Gastroesophageal sphincter (tissue), 4 donors: ENCODE data around the gene GPR173. TPM values are rescaled to one million over a fixed set of nuclear protein-coding genes. Genes with fewer than 3 reads are reported as not detected.

Experiments used
- ATAC-seq: fragments of 150-250 bp; one replicate; pipeline ENCODE4 v1.9.1; 2016; ENCODE audit warnings: mild to moderate bottlenecking, moderate library complexity
- H3K27ac ChIP-seq, 4 donors: fragments of 200-600 bp; sonication (generic) in 3 of 4; 1 replicate in 3 of 4; 2 replicates in 1 of 4; pipeline ENCODE4 v1.5.1; 2016 to 2019
- H3K27me3 ChIP-seq: fragments of 200-600 bp; sonication (generic); one replicate; pipeline ENCODE4 v1.5.1; 2019
- H3K36me3 ChIP-seq, 2 donors: fragments of 200-600 bp; sonication (generic); one replicate each; pipeline ENCODE4 v1.5.1; 2019; ENCODE audit warnings: control low read depth in 1 of 2
- H3K4me1 ChIP-seq, 3 donors: fragments of 200-600 bp; sonication (generic); 1 replicate in 2 of 3; 2 replicates in 1 of 3; pipeline ENCODE4 v1.5.1; 2016 to 2019; ENCODE audit warnings: control low read depth in 2 of 3
- H3K4me3 ChIP-seq, 2 donors: fragments of 200-600 bp; sonication (generic); one replicate each; pipeline ENCODE4 v1.5.1; 2019; ENCODE audit warnings: mild to moderate bottlenecking in 1 of 2, moderate library complexity in 1 of 2
- H3K9me3 ChIP-seq, 3 donors: fragments of 200-600 bp; sonication (generic); one replicate each; pipeline ENCODE4 v1.5.1; 2017 to 2019; ENCODE audit warnings: control low read depth in 2 of 3
- EP300 ChIP-seq: sonication (generic); formaldehyde crosslinking; IDR thresholded peaks from one replicate; pipeline ENCODE4 v1.6.1; 2017; ENCODE audit warnings: antibody characterized with exemption, mild to moderate bottlenecking
- POLR2A ChIP-seq, 2 donors: fragments of 450-650 bp; IDR thresholded peaks; one replicate each; pipeline ENCODE4 v1.6.1; 2017; ENCODE audit warnings: antibody characterized with exemption in 2 of 2, mild to moderate bottlenecking in 2 of 2, moderate library complexity in 1 of 2
- POLR2AphosphoS5 ChIP-seq: sonication (generic); formaldehyde crosslinking; IDR thresholded peaks from one replicate; pipeline ENCODE4 v1.6.1; 2017; ENCODE audit warnings: antibody characterized with exemption
- WGBS, 2 donors: methylation state at CpG; one replicate each; pipeline ENCODE4 v1.1.5; 2018; ENCODE audit warnings: low coverage in 1 of 2; 5-methylcytosine and 5-hydroxymethylcytosine counted together
- total RNA-seq, 4 donors: library from RNA; depleted of rRNA; stranded (reverse); fragments of >200 nt; gene quantifications; one replicate each; pipeline ENCODE4 v1.1.0, GENCODE V29; 2016
- TF ChIP-seq, protein P1 (sequence below), 4 experiments: fragments of 200-600 bp in 2 of 4; fragments of 450-650 bp in 2 of 4; sonication (generic) in 1 of 4; IDR thresholded peaks; one replicate each; pipeline ENCODE4 v1.5.1; 2017 to 2019; ENCODE audit warnings: antibody characterized with exemption in 4 of 4, mild to moderate bottlenecking in 2 of 4, moderate library complexity in 2 of 4

The GPR173 gene
- total RNA-seq, 4 donors from 2014 or later, result 0.67 to 2.5 (median 0.99) TPM

DNA sequence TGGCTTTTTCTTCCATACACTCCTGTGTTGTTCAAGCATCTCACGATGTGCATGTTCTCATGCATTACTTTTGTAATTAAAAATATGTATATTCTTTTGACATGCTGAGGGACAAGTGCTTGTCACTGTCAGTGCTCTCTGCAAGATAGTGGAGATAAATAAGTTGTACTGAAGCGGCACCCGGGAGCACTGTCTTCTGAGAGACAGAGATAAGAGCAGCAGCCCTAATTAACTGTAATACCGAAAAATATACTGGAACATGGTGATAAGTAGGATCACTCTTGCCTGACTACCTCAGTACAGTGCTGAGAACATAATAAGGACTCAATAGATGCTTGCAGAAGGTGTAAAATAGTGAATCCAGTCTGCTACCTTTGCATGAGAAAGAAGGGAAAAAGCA lies 9.4 kb upstream of the GPR173 start:
- Histone ChIP-seq H3K9me3 (no peaks in the 10 kb centered on the region), H3K27me3 (peaks cover 3% of the 10 kb centered on the region), H3K36me3 (no peaks in the 10 kb centered on the region), H3K4me3 (no peak overlapping the region), H3K27ac (no peak overlapping the region), H3K4me1 (no peaks in the 10 kb centered on the region)
- TF ChIP-seq EP300, result no peak
- TF ChIP-seq, protein P1, sequence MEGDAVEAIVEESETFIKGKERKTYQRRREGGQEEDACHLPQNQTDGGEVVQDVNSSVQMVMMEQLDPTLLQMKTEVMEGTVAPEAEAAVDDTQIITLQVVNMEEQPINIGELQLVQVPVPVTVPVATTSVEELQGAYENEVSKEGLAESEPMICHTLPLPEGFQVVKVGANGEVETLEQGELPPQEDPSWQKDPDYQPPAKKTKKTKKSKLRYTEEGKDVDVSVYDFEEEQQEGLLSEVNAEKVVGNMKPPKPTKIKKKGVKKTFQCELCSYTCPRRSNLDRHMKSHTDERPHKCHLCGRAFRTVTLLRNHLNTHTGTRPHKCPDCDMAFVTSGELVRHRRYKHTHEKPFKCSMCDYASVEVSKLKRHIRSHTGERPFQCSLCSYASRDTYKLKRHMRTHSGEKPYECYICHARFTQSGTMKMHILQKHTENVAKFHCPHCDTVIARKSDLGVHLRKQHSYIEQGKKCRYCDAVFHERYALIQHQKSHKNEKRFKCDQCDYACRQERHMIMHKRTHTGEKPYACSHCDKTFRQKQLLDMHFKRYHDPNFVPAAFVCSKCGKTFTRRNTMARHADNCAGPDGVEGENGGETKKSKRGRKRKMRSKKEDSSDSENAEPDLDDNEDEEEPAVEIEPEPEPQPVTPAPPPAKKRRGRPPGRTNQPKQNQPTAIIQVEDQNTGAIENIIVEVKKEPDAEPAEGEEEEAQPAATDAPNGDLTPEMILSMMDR (IDR thresholded peaks at IDR 0.05), result no peak
- TF ChIP-seq POLR2AphosphoS5, result no peak
- TF ChIP-seq POLR2A (IDR thresholded peaks at IDR 0.05), result no peak
- ATAC-seq, result no peak
- 39 to 75% methylated on average over 2 to 4 of the region's 4 CpGs for WGBS, 2 donors

DNA sequence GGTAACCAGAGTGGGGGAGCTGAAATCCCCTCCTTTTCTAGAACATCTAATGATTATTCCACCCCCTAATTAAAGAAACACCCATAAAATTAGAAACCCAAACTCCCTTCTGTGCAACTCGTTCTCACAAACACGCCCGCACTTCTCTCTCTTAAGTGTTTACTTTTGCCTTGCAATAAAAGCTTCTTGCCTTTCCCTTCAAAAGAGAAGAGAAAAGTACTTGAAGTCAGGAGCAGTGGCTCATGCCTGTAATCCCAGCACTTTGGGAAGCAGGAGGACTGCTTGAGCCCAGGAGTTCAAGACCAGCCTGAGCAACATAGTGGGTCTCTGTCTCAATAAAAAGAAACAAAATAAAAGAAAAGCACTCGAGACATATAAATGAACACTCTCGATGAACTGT lies 3.6 kb upstream of the GPR173 start:
- no peaks in the 10 kb centered on the region for H3K9me3 ChIP-seq
- no peak overlapping the region for H3K4me3 ChIP-seq
- 74% methylated on average over 4 to 5 of the region's 5 CpGs for WGBS, 2 donors
- TF ChIP-seq, protein P1 (IDR thresholded peaks at IDR 0.05), result no peak
- TF ChIP-seq EP300 (no peak), POLR2AphosphoS5 (no peak)
- H3K27me3 ChIP-seq, result no peaks in the 10 kb centered on the region
- H3K27ac ChIP-seq, result no peak overlapping the region
- no peaks in the 10 kb centered on the region for H3K36me3 ChIP-seq
- no peak for ATAC-seq
- peaks cover 0 to 18% (median 0%) of the 10 kb centered on the region in 3 donors for H3K4me1 ChIP-seq

DNA sequence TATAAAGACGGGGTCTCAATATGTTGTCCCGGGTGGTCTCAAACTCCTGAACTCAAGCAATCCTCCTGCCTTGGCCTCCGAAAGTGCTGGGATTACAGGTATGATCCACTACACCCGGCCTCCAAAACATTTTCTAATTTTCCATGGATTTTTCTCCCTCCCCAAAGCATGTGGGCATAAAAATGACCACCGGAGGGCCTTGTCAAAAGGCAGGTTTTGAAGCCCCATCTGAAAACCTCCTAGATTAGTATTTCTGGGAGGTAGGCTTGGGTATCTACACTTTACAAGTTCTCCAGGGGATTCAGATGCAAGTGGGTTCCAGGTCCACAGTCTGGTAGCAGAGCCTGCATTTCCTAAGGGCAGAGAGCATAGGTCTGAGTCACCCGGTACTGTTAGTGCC lies 1.4 kb upstream of the GPR173 start:
- Histone ChIP-seq H3K9me3 (no peaks in the 10 kb centered on the region), H3K4me3 (no peak overlapping the region), H3K36me3 (no peaks in the 10 kb centered on the region), H3K4me1 (peaks cover 0 to 30% (median 0%) of the 10 kb centered on the region in 3 donors), H3K27me3 (no peaks in the 10 kb centered on the region), H3K27ac (no peak overlapping the region)
- WGBS, 2 donors, result 60 to 86% methylated on average over 1 to 6 of the region's 6 CpGs
- no peak for TF ChIP-seq POLR2A (IDR thresholded peaks at IDR 0.05)
- TF ChIP-seq POLR2AphosphoS5, result no peak
- TF ChIP-seq, protein P1 (IDR thresholded peaks at IDR 0.05), result no peak
- TF ChIP-seq EP300, result no peak
- ATAC-seq, result no peak

DNA sequence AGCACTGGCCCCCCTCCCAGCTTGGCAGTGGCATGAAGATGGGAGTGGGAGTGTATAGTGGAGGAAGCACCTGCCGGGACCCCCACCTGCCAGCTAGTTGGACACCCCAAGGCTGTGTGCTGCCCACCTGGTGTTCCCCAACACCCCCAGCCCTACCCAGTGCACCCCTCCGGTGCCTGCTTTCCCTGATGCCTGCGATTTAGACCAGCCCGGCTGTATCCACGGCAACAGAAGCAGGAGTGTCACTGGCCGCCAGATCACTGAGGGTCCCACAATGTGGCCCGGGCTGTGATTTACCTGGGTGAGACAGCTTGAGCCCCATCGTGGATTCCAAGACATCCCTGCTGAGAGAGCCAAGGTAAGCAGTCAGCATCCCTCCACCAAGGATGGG lies 533 bp downstream of the GPR173 start:
- Histone ChIP-seq H3K9me3 (no peaks in the 10 kb centered on the region), H3K4me1 (peaks cover 0 to 30% (median 0%) of the 10 kb centered on the region in 3 donors), H3K27ac (peak overlapping the region in 3 of 4 donors; percentile 35 to 71 (median 58)), H3K4me3 (peak overlapping the region; percentile 47 to 54), H3K36me3 (no peaks in the 10 kb centered on the region), H3K27me3 (no peaks in the 10 kb centered on the region)
- no CpG with 5 or more reads among the region's 8 CpGs for WGBS, 2 donors
- no peak for ATAC-seq
- TF ChIP-seq POLR2AphosphoS5 (no peak), EP300 (no peak), POLR2A (IDR thresholded peaks at IDR 0.05) (no peak)
- TF ChIP-seq, protein P1 (IDR thresholded peaks at IDR 0.05), result no peak

DNA sequence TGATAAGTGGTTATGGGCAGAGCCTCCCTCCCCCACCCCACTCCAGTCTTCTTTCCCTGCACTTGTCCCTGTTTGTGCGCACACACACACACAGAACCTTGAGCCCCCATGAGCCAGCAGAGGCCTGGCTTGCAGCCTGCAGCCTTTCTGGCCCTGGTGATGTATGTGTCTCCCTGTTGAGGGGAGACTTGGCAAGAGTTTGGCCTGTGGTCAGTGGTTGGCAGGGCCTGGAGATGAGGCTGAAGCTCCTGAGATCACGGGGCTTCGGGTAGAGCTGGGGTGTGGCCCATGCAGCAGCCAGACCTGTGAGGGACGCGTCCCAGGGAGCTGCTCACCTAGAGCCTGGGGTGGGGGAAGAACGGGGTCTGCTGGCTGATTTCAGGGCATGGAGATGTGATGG lies 2.3 kb downstream of the GPR173 start:
- ATAC-seq, result no peak

More for the DNA sequence above, 2.3 kb downstream of the GPR173 start:
- Histone ChIP-seq H3K4me3 (no peak overlapping the region), H3K4me1 (peaks cover 0 to 30% (median 0%) of the 10 kb centered on the region in 3 donors), H3K27ac (no peak overlapping the region), H3K9me3 (no peaks in the 10 kb centered on the region), H3K36me3 (no peaks in the 10 kb centered on the region), H3K27me3 (no peaks in the 10 kb centered on the region)
- no CpG with 5 or more reads among the region's 6 CpGs for WGBS, 2 donors
- TF ChIP-seq POLR2AphosphoS5 (no peak), EP300 (no peak), POLR2A (IDR thresholded peaks at IDR 0.05) (no peak)
- TF ChIP-seq, protein P1 (IDR thresholded peaks at IDR 0.05), result no peak
